H9 (cell line): ENCODE data around the gene AP4M1. TPM values are rescaled to one million over a fixed set of nuclear protein-coding genes. Genes with fewer than 3 reads are reported as not detected.

Experiments used
- DNase-seq: peaks from one replicate; pipeline ENCODE4 v3.0.0-alpha.2; 2017
- H2AFZ ChIP-seq: one replicate; pipeline ENCODE4 v1.6.1; 2013; ENCODE audit warnings: mild to moderate bottlenecking, low read length, control low read depth, moderate library complexity
- H2AK5ac ChIP-seq: 2 replicates; pipeline ENCODE4 v1.6.1; 2013; ENCODE audit warnings: low read length, control low read depth, mixed read lengths; ENCODE audit not compliant: insufficient read length
- H2BK120ac ChIP-seq: one replicate; pipeline ENCODE4 v1.6.1; 2013; ENCODE audit warnings: low read depth, mild to moderate bottlenecking, low read length, control low read depth, inconsistent platforms; ENCODE audit not compliant: poor library complexity, severe bottlenecking
- H2BK12ac ChIP-seq: 2 replicates; pipeline ENCODE4 v1.6.1; 2013; ENCODE audit warnings: low read length, control low read depth, mixed read lengths, low read depth; ENCODE audit not compliant: insufficient read length
- H2BK15ac ChIP-seq: 2 replicates; pipeline ENCODE4 v1.6.1; 2013; ENCODE audit warnings: low read depth, low read length, control low read depth
- H2BK20ac ChIP-seq: one replicate; pipeline ENCODE4 v1.6.1; 2013; ENCODE audit warnings: low read depth, mild to moderate bottlenecking, low read length, control low read depth, inconsistent platforms; ENCODE audit not compliant: poor library complexity, severe bottlenecking
- H2BK5ac ChIP-seq: 2 replicates; pipeline ENCODE4 v1.6.1; 2013; ENCODE audit warnings: low read length, control low read depth, mixed read lengths; ENCODE audit not compliant: insufficient read length
- H3K14ac ChIP-seq: 2 replicates; pipeline ENCODE4 v1.6.1; 2013; ENCODE audit warnings: low read length, control low read depth; ENCODE audit not compliant: insufficient read depth
- H3K18ac ChIP-seq: 2 replicates; pipeline ENCODE4 v1.6.1; 2013; ENCODE audit warnings: low read depth, mild to moderate bottlenecking, mixed read lengths, low read length, control low read depth; ENCODE audit not compliant: insufficient read length
- H3K23ac ChIP-seq: 2 replicates; pipeline ENCODE4 v1.6.1; 2013; ENCODE audit warnings: low read length, control low read depth, mixed read lengths, low read depth; ENCODE audit not compliant: insufficient read length
- H3K23me2 ChIP-seq: 2 replicates; pipeline ENCODE4 v1.6.1; 2013; ENCODE audit warnings: low read depth, mild to moderate bottlenecking, mixed read lengths, low read length, control low read depth; ENCODE audit not compliant: insufficient read length, poor library complexity, severe bottlenecking
- H3K27ac ChIP-seq: 2 replicates; pipeline ENCODE4 v1.5.1; 2013; ENCODE audit warnings: low read length, control low read depth, mixed read lengths, low read depth; ENCODE audit not compliant: insufficient read length
- H3K27me3 ChIP-seq: 2 replicates; pipeline ENCODE4 v1.6.1; 2013; ENCODE audit warnings: low read length, control low read depth, inconsistent platforms; ENCODE audit not compliant: insufficient read depth
- H3K4ac ChIP-seq: 2 replicates; pipeline ENCODE4 v1.6.1; 2013; ENCODE audit warnings: low read depth, mild to moderate bottlenecking, control low read depth, inconsistent platforms, low read length, moderate library complexity
- H3K4me1 ChIP-seq: 2 replicates; pipeline ENCODE4 v1.6.1; 2013; ENCODE audit warnings: low read length, control low read depth, inconsistent platforms; ENCODE audit not compliant: insufficient read depth
- H3K4me2 ChIP-seq: 2 replicates; pipeline ENCODE4 v1.6.1; 2013; ENCODE audit warnings: low read length, control low read depth, mixed read lengths; ENCODE audit not compliant: insufficient read length, insufficient read depth
- H3K56ac ChIP-seq: 2 replicates; pipeline ENCODE4 v1.6.1; 2013; ENCODE audit warnings: low read depth, mild to moderate bottlenecking, mixed read lengths, low read length, control low read depth; ENCODE audit not compliant: insufficient read length
- H3K79me1 ChIP-seq: 2 replicates; pipeline ENCODE4 v1.6.1; 2013; ENCODE audit warnings: low read depth, mild to moderate bottlenecking, moderate library complexity, low read length, control low read depth, inconsistent platforms; ENCODE audit not compliant: insufficient read depth, poor library complexity, severe bottlenecking
- H3K79me2 ChIP-seq: 2 replicates; pipeline ENCODE4 v1.6.1; 2013; ENCODE audit warnings: low read length, control low read depth, inconsistent platforms; ENCODE audit not compliant: insufficient read depth
- H3K9ac ChIP-seq: 2 replicates; pipeline ENCODE4 v1.6.1; 2013; ENCODE audit warnings: low read length, control low read depth, mixed read lengths; ENCODE audit not compliant: insufficient read length; ENCODE audit errors: extremely low read depth
- H3K9me3 ChIP-seq: one replicate; pipeline ENCODE4 v1.6.1; 2013; ENCODE audit warnings: low read depth, low read length, inconsistent platforms; ENCODE audit not compliant: control insufficient read depth
- H3T11ph ChIP-seq: one replicate; pipeline ENCODE4 v1.6.1; 2013; ENCODE audit warnings: mild to moderate bottlenecking, low read length, control low read depth, inconsistent platforms
- H4K20me1 ChIP-seq: one replicate; pipeline ENCODE4 v1.6.1; 2013; ENCODE audit not compliant: control insufficient read depth, insufficient read length, insufficient read depth
- H4K5ac ChIP-seq: 2 replicates; pipeline ENCODE4 v1.6.1; 2013; ENCODE audit warnings: low read depth, mild to moderate bottlenecking, mixed read lengths, low read length, control low read depth; ENCODE audit not compliant: insufficient read length
- H4K8ac ChIP-seq: replicated peaks from 2 replicates; pipeline ENCODE4 v1.6.1; 2013; ENCODE audit warnings: low read length, control low read depth, mixed read lengths, low read depth; ENCODE audit not compliant: insufficient read length
- H4K91ac ChIP-seq: 2 replicates; pipeline ENCODE4 v1.6.1; 2013; ENCODE audit warnings: low read depth, mild to moderate bottlenecking, moderate library complexity, mixed read lengths, low read length, control low read depth; ENCODE audit not compliant: insufficient read length
- H3K27ac Mint-ChIP-seq, 3 experiments: 2 replicates in 2 of 3; 3 replicates in 1 of 3; pipeline ENCODE4 v1.8.0; 2020 to 2021; ENCODE audit warnings: mixed read lengths in 3 of 3, mild to moderate bottlenecking in 1 of 3, moderate library complexity in 1 of 3
- H3K27me3 Mint-ChIP-seq: 2 replicates; pipeline ENCODE4 v1.8.0; 2021; ENCODE audit warnings: low read depth, mild to moderate bottlenecking, moderate library complexity, mixed read lengths
- H3K36me3 Mint-ChIP-seq, 3 experiments: 2 replicates in 2 of 3; 3 replicates in 1 of 3; pipeline ENCODE4 v1.8.0; 2020 to 2021; ENCODE audit warnings: low read depth in 3 of 3, mixed read lengths in 3 of 3; ENCODE audit not compliant: insufficient read depth in 1 of 3
- H3K4me1 Mint-ChIP-seq, 2 experiments: 2 replicates each; pipeline ENCODE4 v1.8.0; 2020; ENCODE audit warnings: mixed read lengths in 2 of 2
- H3K4me3 Mint-ChIP-seq, 2 experiments: 2 replicates in 1 of 2; 3 replicates in 1 of 2; pipeline ENCODE4 v1.8.0; 2020 to 2021; ENCODE audit warnings: mild to moderate bottlenecking in 2 of 2, mixed read lengths in 2 of 2, moderate library complexity in 1 of 2
- H3K9me3 Mint-ChIP-seq, 2 experiments: 2 replicates in 1 of 2; 3 replicates in 1 of 2; pipeline ENCODE4 v1.8.0; 2020; ENCODE audit warnings: mild to moderate bottlenecking in 2 of 2, mixed read lengths in 2 of 2, moderate library complexity in 1 of 2
- WGBS: extraction: QIAGEN DNeasy Blood & Tissue Kit; methylation state at CpG from one replicate; pipeline ENCODE4 v1.1.7; 2013; ENCODE audit warnings: missing lambda C conversion rate, low lambda C conversion rate, mixed read lengths; ENCODE audit not compliant: insufficient read length; ENCODE audit errors: extremely low coverage; 5-methylcytosine and 5-hydroxymethylcytosine counted together
- total RNA-seq: library from RNA; stranded (reverse); gene quantifications from 2 replicates; pipeline ENCODE4 v1.2.1, GENCODE V29; 2021
- TF ChIP-seq, protein P1 (sequence below): fragments of 200-600 bp; sonication (generic); conservative IDR thresholded peaks from 3 replicates; pipeline ENCODE4 v1.8.0; 2021; ENCODE audit warnings: antibody characterized with exemption, mild to moderate bottlenecking

Gene AP4M1
- total RNA-seq, 1 experiment from 2014 or later: 18.8 TPM

DNA sequence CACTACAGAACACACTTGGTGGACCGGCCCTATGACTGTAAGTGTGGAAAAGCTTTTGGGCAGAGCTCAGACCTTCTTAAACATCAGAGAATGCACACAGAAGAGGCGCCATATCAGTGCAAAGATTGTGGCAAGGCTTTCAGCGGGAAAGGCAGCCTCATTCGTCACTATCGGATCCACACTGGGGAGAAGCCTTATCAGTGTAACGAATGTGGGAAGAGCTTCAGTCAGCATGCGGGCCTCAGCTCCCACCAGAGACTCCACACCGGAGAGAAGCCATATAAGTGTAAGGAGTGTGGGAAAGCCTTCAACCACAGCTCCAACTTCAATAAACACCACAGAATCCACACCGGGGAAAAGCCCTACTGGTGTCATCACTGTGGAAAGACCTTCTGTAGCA lies 37.3 kb upstream of the AP4M1 start:
- Histone ChIP-seq H3K9ac (no peak overlapping the region), H2BK15ac (no peak overlapping the region), H3K79me1 (no peaks in the 10 kb centered on the region), H3K4me1 (no peaks in the 10 kb centered on the region), H3K23me2 (no peaks in the 10 kb centered on the region), H4K91ac (no peak overlapping the region), H2BK20ac (no peak overlapping the region), H3K27ac (no peak overlapping the region), H3T11ph (no peak overlapping the region), H3K14ac (no peak overlapping the region), H4K5ac (no peak overlapping the region), H3K23ac (no peak overlapping the region), H4K8ac (no peak overlapping the region), H3K9me3 (no peaks in the 10 kb centered on the region), H3K27me3 (no peaks in the 10 kb centered on the region), H3K4ac (no peak overlapping the region), H2BK5ac (no peak overlapping the region), H3K56ac (no peak overlapping the region), H3K79me2 (no peaks in the 10 kb centered on the region), H2BK120ac (no peak overlapping the region), H2AK5ac (no peak overlapping the region), H2AFZ (no peak overlapping the region), H2BK12ac (no peak overlapping the region), H3K18ac (no peak overlapping the region), H4K20me1 (no peaks in the 10 kb centered on the region), H3K4me2 (no peak overlapping the region)
- H3K4me1 Mint-ChIP-seq: no peaks in the 10 kb centered on the region
- no peaks in the 10 kb centered on the region; a peak in 1 of 5 replicates for H3K9me3 Mint-ChIP-seq
- H3K27me3 Mint-ChIP-seq: no peaks in the 10 kb centered on the region
- no peak overlapping the region for H3K27ac Mint-ChIP-seq
- TF ChIP-seq, protein P1, sequence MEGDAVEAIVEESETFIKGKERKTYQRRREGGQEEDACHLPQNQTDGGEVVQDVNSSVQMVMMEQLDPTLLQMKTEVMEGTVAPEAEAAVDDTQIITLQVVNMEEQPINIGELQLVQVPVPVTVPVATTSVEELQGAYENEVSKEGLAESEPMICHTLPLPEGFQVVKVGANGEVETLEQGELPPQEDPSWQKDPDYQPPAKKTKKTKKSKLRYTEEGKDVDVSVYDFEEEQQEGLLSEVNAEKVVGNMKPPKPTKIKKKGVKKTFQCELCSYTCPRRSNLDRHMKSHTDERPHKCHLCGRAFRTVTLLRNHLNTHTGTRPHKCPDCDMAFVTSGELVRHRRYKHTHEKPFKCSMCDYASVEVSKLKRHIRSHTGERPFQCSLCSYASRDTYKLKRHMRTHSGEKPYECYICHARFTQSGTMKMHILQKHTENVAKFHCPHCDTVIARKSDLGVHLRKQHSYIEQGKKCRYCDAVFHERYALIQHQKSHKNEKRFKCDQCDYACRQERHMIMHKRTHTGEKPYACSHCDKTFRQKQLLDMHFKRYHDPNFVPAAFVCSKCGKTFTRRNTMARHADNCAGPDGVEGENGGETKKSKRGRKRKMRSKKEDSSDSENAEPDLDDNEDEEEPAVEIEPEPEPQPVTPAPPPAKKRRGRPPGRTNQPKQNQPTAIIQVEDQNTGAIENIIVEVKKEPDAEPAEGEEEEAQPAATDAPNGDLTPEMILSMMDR: no peak
- no CpG with 5 or more reads among the region's 9 CpGs for WGBS
- no peak overlapping the region for H3K4me3 Mint-ChIP-seq
- H3K36me3 Mint-ChIP-seq: peaks cover 40 to 85% (median 60%) of the 10 kb centered on the region in 3 experiments
- DNase-seq: no peak
